Bronchial epithelial cell (primary cell): Measurements from ENCODE around the gene FGF12. TPM values are rescaled to one million over a fixed set of nuclear protein-coding genes. Genes with fewer than 3 reads are reported as not detected.
"Not testable (repeated sequence)": the region's sequence is repeated elsewhere in the genome, so short reads cannot be mapped to it uniquely, and the experiment has no call there.

ENCODE experiments used
- DNase-seq: peaks from one replicate; pipeline ENCODE4 v3.0.0-alpha.2; 2010; ENCODE audit warnings: low read depth
- FAIRE-seq: peaks from 2 replicates; lab custom pipeline; 2011; peaks lifted over from hg19 to GRCh38; lab: Jason Lieb, UNC
- H3K27me3 ChIP-seq: 2 replicates; pipeline ENCODE4 v1.5.1; 2011; ENCODE audit warnings: low read length; ENCODE audit not compliant: control insufficient read depth, insufficient read depth
- H3K36me3 ChIP-seq: 2 replicates; pipeline ENCODE4 v1.5.1; 2011; ENCODE audit warnings: low read length; ENCODE audit not compliant: control insufficient read depth, insufficient read depth
- H3K4me3 ChIP-seq: 2 replicates; pipeline ENCODE4 v1.5.1; 2011; ENCODE audit warnings: mild to moderate bottlenecking, low read depth, low read length, control low read depth
- total RNA-seq: library from RNA; depleted of rRNA; stranded (reverse); fragments of >200 nt; gene quantifications from 2 replicates; pipeline ENCODE4 v1.2.1, GENCODE V29; 2014
- TF ChIP-seq, protein P1 (sequence below): IDR thresholded peaks from 2 replicates; pipeline ENCODE4 v1.5.1; 2011; ENCODE audit warnings: mild to moderate bottlenecking, moderate library complexity, low read length, control low read depth, inconsistent platforms; ENCODE audit not compliant: insufficient read depth, severe bottlenecking

The FGF12 gene
- total RNA-seq, 1 donor from 2014 or later = not detected

DNA sequence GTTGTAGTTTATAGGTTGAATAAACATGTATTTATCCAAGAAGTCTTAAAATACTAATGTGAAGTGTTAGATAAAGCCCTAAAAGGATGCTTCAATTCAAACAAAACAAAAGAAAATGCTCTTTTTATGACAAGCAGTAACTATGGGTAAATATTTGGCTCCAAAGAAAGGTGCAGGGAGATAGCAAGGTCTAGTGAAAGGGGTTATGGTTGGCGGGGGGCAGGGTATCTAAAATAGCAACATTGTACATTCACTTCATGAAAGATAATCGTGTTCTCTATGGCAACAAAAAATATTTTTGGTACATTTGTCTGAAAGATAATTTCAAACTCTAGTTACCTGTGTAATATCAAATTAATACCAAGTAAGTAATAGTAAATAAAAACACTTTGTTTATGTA is 149.5 kb downstream of the FGF12 start:
- TF ChIP-seq, protein P1, sequence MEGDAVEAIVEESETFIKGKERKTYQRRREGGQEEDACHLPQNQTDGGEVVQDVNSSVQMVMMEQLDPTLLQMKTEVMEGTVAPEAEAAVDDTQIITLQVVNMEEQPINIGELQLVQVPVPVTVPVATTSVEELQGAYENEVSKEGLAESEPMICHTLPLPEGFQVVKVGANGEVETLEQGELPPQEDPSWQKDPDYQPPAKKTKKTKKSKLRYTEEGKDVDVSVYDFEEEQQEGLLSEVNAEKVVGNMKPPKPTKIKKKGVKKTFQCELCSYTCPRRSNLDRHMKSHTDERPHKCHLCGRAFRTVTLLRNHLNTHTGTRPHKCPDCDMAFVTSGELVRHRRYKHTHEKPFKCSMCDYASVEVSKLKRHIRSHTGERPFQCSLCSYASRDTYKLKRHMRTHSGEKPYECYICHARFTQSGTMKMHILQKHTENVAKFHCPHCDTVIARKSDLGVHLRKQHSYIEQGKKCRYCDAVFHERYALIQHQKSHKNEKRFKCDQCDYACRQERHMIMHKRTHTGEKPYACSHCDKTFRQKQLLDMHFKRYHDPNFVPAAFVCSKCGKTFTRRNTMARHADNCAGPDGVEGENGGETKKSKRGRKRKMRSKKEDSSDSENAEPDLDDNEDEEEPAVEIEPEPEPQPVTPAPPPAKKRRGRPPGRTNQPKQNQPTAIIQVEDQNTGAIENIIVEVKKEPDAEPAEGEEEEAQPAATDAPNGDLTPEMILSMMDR = no peak
- Histone ChIP-seq H3K36me3 (no peaks in the 10 kb centered on the region), H3K27me3 (no peaks in the 10 kb centered on the region), H3K4me3 (no peak overlapping the region)
- no peak for DNase-seq
- no peak for FAIRE-seq

- Histone ChIP-seq H3K27me3 (no peaks in the 10 kb centered on the region), H3K36me3 (no peaks in the 10 kb centered on the region), H3K4me3 (no peak overlapping the region)
- DNase-seq (no peak), FAIRE-seq (no peak)
- TF ChIP-seq, protein P1 = no peak
Measured at GRCh38 chr3:192577271-192577670, 150.1 kb downstream of the FGF12 start.

DNA sequence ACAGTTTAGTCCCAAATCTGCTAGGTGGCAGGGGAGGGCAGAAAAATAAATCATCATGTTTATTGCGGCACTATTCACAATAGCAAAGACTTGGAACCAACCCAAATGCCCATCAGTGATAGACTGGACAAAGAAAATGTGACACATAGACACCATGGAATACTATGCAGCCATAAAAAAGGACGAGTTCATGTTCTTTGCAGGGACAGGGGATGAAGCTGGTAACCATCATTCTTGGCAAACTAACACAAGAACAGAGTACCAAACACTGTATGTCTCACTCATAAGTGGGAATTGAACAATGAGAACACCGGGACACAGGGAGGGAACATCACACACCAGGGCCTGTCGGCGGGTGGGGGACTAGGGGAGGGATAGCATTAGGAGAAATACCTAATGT is 150.6 kb downstream of the FGF12 start:
- not testable (repeated sequence) for H3K36me3 ChIP-seq, FAIRE-seq, H3K27me3 ChIP-seq, DNase-seq, H3K4me3 ChIP-seq

- FAIRE-seq = no peak
- Histone ChIP-seq H3K27me3 (no peaks in the 10 kb centered on the region), H3K36me3 (no peaks in the 10 kb centered on the region), H3K4me3 (no peak overlapping the region)
- no peak for DNase-seq
- TF ChIP-seq, protein P1 = no peak
Measured at GRCh38 chr3:192575879-192576506, 151.3 kb downstream of the FGF12 start.

DNA sequence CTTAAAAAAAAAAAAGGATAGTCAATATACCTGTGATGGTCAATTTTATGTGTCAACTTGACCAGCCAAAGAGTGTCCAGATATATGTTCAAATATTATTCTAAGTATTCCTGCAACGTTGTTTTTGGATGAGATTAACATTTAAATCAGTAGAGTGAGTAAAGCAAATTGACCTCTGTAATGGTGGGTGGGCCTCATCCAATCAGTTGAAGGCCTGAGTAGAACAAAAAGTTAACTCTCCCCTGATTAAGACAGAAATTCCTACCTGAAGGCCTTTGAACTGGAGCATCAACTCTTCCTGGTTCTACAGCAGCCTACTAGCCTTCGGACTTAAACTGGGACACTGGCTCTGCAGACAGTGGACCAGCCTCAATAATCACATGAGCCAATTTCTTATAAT is 154.1 kb downstream of the FGF12 start:
- H3K27me3 ChIP-seq = no peaks in the 10 kb centered on the region

More for the DNA sequence above, 154.1 kb downstream of the FGF12 start:
- DNase-seq (no peak), FAIRE-seq (no peak)
- TF ChIP-seq, protein P1 = no peak
- no peaks in the 10 kb centered on the region for H3K36me3 ChIP-seq
- H3K4me3 ChIP-seq = no peak overlapping the region
